Activated naive CD4-positive, alpha-beta T cell treated with anti-CD3 and anti-CD28 coated beads for 36 hours (primary cell): ENCODE results near the gene COA1. TPM values are rescaled to one million over a fixed set of nuclear protein-coding genes. Genes with fewer than 3 reads are reported as not detected.
"Not testable (repeated sequence)": the region's sequence is repeated elsewhere in the genome, so short reads cannot be mapped to it uniquely, and the experiment has no call there.

Source experiments
- CTCF ChIA-PET: fragments of 350-600 bp; sonication (Branson Sonifier 250); formaldehyde crosslinking; loops from one replicate; lab custom pipeline; 2021; ENCODE audit warnings: antibody characterized with exemption; lab: Charles Lee
- DNase-seq: peaks from one replicate; pipeline ENCODE4 v3.0.0-alpha.2; 2020
- H3K27ac Mint-ChIP-seq: one replicate; pipeline ENCODE4 v1.8.0; 2021; ENCODE audit warnings: mild to moderate bottlenecking, mixed read lengths
- H3K27me3 Mint-ChIP-seq: one replicate; pipeline ENCODE4 v1.8.0; 2021; ENCODE audit warnings: low read depth, mixed read lengths
- H3K36me3 Mint-ChIP-seq: one replicate; pipeline ENCODE4 v1.8.0; 2021; ENCODE audit warnings: low read depth, mixed read lengths
- H3K4me1 Mint-ChIP-seq: one replicate; pipeline ENCODE4 v1.8.0; 2021; ENCODE audit warnings: low read depth, mixed read lengths
- H3K4me3 Mint-ChIP-seq: one replicate; pipeline ENCODE4 v1.8.0; 2021; ENCODE audit warnings: mild to moderate bottlenecking, moderate library complexity, mixed read lengths
- H3K9me3 Mint-ChIP-seq: one replicate; pipeline ENCODE4 v1.8.0; 2021; ENCODE audit warnings: mixed read lengths
- intact Hi-C: fragments of 100-400 bp; cut with micrococcal nuclease; formaldehyde crosslinking; loops from one replicate; pipeline ENCODE4 v1.15.1; 2023
- total RNA-seq, 2 experiments: library from RNA; stranded (reverse); gene quantifications; one replicate each; pipeline ENCODE4 v1.2.3, GENCODE V29; 2021

Gene COA1
- total RNA-seq, 2 experiments from 2014 or later = 85.9 to 87.2 TPM

GRCh38 chr7:43716598-43716997 lies 12.7 kb downstream of the COA1 start:
- Mint-ChIP-seq H3K9me3 (no peaks in the 10 kb centered on the region), H3K27ac (no peak overlapping the region), H3K27me3 (no peaks in the 10 kb centered on the region), H3K4me3 (no peak overlapping the region), H3K4me1 (peaks cover 48% of the 10 kb centered on the region), H3K36me3 (peaks cover 19% of the 10 kb centered on the region)
- intact Hi-C loops = no loop called here
- DNase-seq = no peak
- CTCF ChIA-PET = interaction anchor here (0.8 kb wide), 1 partner anchor 134 kb away, joined by 3 read pairs; the partner anchor contains the start of gene STK17A

DNA sequence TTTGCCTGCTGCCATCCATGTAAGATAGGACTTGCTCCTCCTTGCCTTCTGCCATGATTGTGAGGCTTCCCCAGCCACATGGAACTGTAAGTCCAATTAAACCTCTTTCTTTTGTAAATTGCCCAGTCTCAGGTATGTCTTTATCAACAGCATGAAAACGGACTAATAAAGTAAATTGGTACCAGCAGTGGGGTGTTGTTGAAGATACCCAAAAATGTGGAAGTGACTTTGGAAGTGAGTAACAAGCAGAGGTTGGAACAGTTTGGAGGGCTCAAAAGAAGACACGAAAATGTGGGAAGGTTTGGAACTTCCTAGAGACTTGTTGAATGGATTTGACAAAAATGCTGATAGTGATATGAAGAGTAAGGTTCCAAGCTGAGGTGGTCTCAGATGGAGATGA lies 13.4 kb downstream of the COA1 start:
- H3K4me3 Mint-ChIP-seq, DNase-seq, H3K9me3 Mint-ChIP-seq, H3K27me3 Mint-ChIP-seq, intact Hi-C loops, H3K27ac Mint-ChIP-seq: not testable (repeated sequence)
- CTCF ChIA-PET = interaction anchor here (0.8 to 1.7 kb wide), 2 partner anchors 133 kb away, joined by 3 to 12 read pairs; partner anchors contain the start of gene STK17A
- H3K4me1 Mint-ChIP-seq = peaks cover 47% of the 10 kb centered on the region
- H3K36me3 Mint-ChIP-seq = peaks cover 20% of the 10 kb centered on the region

GRCh38 chr7:43711503-43711902 lies 17.8 kb downstream of the COA1 start:
- Mint-ChIP-seq H3K4me3 (no peak overlapping the region), H3K36me3 (peaks cover 21% of the 10 kb centered on the region), H3K4me1 (peaks cover 27% of the 10 kb centered on the region), H3K27me3 (no peaks in the 10 kb centered on the region), H3K27ac (no peak overlapping the region), H3K9me3 (peaks cover 2% of the 10 kb centered on the region)
- intact Hi-C loops = no loop called here
- no peak for DNase-seq
- CTCF ChIA-PET = interaction anchor here (0.6 to 1.8 kb wide), 4 partner anchors 11 to 129 kb away, joined by 3 to 13 read pairs (median 6); partner anchors contain the start of gene STK17A

DNA sequence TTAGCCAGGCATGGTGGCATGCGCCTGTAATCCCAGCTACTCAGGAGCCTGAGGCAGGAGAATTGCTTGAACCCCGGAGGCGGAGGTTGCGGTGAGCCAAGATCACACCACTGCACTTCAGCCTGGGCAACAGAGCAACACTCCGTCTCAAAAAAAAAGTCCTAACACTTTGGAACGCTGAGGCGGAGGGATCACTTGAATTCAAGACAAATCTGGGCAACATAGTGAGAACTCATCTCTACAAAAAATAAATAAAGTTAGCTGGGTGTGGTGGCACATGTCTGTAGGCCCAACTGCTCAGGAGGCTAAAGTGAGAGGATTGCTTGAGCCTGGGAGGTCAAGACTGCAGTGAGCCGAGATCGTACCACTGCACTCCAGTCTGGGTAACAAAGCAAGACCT lies 21.3 kb downstream of the COA1 start:
- peaks cover 26% of the 10 kb centered on the region for H3K36me3 Mint-ChIP-seq

DNA sequence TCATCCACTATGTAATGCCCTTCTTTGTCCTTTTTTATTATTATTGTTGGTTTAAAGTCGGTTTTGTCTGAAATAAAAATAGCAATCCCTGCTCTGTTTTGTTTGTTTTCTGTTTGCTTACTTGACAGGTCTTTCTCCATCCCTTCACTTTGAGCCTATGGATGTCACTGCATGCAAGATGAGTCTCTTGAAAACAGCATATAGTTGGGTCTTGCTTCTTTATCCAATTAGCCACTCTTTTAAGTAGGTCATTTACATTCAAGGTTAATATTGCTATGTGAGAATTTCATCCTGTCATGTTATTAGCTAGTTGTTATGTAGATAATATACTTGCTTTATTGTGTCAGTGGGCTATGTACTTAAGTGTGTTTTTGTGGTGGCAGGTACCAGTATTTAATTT lies 25.8 kb downstream of the COA1 start:
- no peaks in the 10 kb centered on the region for H3K27me3 Mint-ChIP-seq
- H3K27ac Mint-ChIP-seq = no peak overlapping the region
- H3K36me3 Mint-ChIP-seq = peaks cover 22% of the 10 kb centered on the region
- no peak for DNase-seq
- H3K4me1 Mint-ChIP-seq = peaks cover 41% of the 10 kb centered on the region
- H3K9me3 Mint-ChIP-seq = peaks cover under 1% of the 10 kb centered on the region
- H3K4me3 Mint-ChIP-seq = no peak overlapping the region
- CTCF ChIA-PET = interaction anchor here (0.6 to 3.9 kb wide), 4 partner anchors 19 to 135 kb away, joined by 3 to 64 read pairs (median 10); partner anchors contain the start of gene STK17A
- intact Hi-C loops = no loop called here

More for the DNA sequence above, 21.3 kb downstream of the COA1 start:
- DNase-seq, H3K9me3 Mint-ChIP-seq, H3K27me3 Mint-ChIP-seq, H3K4me3 Mint-ChIP-seq, intact Hi-C loops, H3K27ac Mint-ChIP-seq: not testable (repeated sequence)
- peaks cover 37% of the 10 kb centered on the region for H3K4me1 Mint-ChIP-seq
- CTCF ChIA-PET = interaction anchor here (0.7 to 1.2 kb wide), 2 partner anchors 126 to 139 kb away, joined by 4 to 6 read pairs; partner anchors contain the start of gene STK17A

DNA sequence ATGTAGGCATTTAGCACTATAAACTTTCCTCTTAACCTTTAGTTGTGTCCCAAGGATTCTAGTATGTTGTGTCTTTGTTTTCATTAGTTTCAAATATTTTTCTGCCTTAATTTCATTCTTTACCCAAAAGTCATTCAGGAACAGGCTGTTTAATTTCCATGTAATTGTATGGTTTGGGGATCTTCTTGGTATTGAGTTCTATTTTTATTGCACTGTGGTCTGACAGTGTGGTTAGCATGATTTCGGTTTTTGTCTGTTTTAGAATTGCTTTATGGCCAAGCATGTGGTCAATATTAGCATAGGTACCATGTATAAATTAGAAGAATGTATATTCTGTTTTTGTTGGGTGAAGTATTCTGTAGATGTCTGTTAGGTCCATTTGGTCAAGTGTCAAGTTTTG lies 26.3 kb downstream of the COA1 start:
- H3K36me3 Mint-ChIP-seq = peaks cover 20% of the 10 kb centered on the region
- no peaks in the 10 kb centered on the region for H3K9me3 Mint-ChIP-seq
- no peak overlapping the region for H3K4me3 Mint-ChIP-seq
- H3K4me1 Mint-ChIP-seq = peaks cover 45% of the 10 kb centered on the region
- H3K27ac Mint-ChIP-seq = no peak overlapping the region
- H3K27me3 Mint-ChIP-seq = no peaks in the 10 kb centered on the region
- intact Hi-C loops = no loop called here
- CTCF ChIA-PET = interaction anchor here (6.3 kb wide), 2 partner anchors 120 to 135 kb away, joined by 65 to 388 read pairs; partner anchors contain the start of gene STK17A
- no peak for DNase-seq

DNA sequence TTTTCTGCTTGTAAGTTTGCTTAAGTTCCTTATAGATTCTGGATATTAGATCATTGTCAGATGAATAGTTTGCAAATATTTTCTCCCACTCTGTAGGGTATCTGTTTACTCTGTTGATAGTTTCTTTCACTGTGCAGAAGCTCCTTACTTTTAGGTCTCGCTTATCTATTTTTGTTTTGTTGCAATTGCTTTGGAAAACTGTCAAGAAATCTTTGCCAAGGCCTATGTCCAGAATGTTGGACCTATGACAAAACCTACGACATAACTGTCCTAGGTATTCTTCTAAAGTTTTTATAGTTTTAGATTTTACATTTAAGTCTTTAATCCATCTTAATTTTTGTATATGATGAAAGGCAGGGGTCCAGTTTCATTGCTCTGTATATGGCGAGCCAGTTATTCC lies 27.4 kb downstream of the COA1 start:
- Mint-ChIP-seq H3K36me3 (peaks cover 19% of the 10 kb centered on the region), H3K27ac (no peak overlapping the region), H3K4me1 (peaks cover 49% of the 10 kb centered on the region), H3K9me3 (no peaks in the 10 kb centered on the region), H3K27me3 (no peaks in the 10 kb centered on the region), H3K4me3 (no peak overlapping the region)
- CTCF ChIA-PET = interaction anchor here (6.3 kb wide), 2 partner anchors 119 to 136 kb away, joined by 65 to 388 read pairs; partner anchors contain the start of gene STK17A
- no peak for DNase-seq
- intact Hi-C loops = loop anchor here (2.0 kb wide), 1 partner anchor 245 kb away; no protein-coding TSS in a partner anchor

GRCh38 chr7:43701500-43701854 lies 27.8 kb downstream of the COA1 start:
- intact Hi-C loops = loop anchor here (2.0 kb wide), 1 partner anchor 245 kb away; no protein-coding TSS in a partner anchor
- peaks cover 19% of the 10 kb centered on the region for H3K36me3 Mint-ChIP-seq
- no peak overlapping the region for H3K27ac Mint-ChIP-seq
- CTCF ChIA-PET = interaction anchor here (0.6 to 6.3 kb wide), 5 partner anchors 17 to 137 kb away, joined by 3 to 388 read pairs (median 61); partner anchors contain the start of gene STK17A
- no peak overlapping the region for H3K4me3 Mint-ChIP-seq
- H3K27me3 Mint-ChIP-seq = no peaks in the 10 kb centered on the region
- H3K4me1 Mint-ChIP-seq = peaks cover 49% of the 10 kb centered on the region
- no peaks in the 10 kb centered on the region for H3K9me3 Mint-ChIP-seq
- DNase-seq = no peak

GRCh38 chr7:43700646-43701499 lies 28.4 kb downstream of the COA1 start:
- Mint-ChIP-seq H3K4me1 (peaks cover 48% of the 10 kb centered on the region), H3K36me3 (peaks cover 19% of the 10 kb centered on the region), H3K27ac (no peak overlapping the region), H3K27me3 (no peaks in the 10 kb centered on the region), H3K9me3 (no peaks in the 10 kb centered on the region), H3K4me3 (no peak overlapping the region)
- intact Hi-C loops = loop anchor here (1.0 to 2.0 kb wide), 7 partner anchors 20 to 244 kb away; no protein-coding TSS in a partner anchor
- CTCF ChIA-PET = interaction anchor here (0.6 to 6.3 kb wide), 48 partner anchors 9 to 237 kb away, joined by 3 to 388 read pairs (median 6); partner anchors contain the start of genes BLVRA, COA1 and STK17A
- DNase-seq = no peak

DNA sequence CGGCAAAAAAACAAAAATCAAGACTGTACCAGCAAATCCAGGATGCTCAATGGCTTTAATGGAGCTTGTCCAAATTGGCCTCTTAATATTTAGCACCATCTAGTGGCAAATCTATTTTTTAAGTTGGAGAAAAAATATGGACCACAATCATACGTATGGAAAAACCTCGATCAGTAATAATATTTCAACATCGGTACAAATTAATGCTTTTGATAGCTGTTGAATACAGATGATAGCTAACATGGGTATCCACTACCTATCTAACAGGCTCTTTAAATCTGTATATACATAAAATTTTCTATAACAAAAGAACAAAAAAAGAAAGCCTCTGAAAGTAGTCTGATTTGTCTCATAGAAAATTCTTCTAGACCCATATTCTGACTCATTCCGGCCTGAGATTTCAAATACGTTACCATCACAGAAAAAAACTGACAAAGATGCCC lies 29.2 kb downstream of the COA1 start:
- no peaks in the 10 kb centered on the region for H3K9me3 Mint-ChIP-seq
- no peak overlapping the region for H3K27ac Mint-ChIP-seq
- peaks cover 40% of the 10 kb centered on the region for H3K4me1 Mint-ChIP-seq
- CTCF ChIA-PET = interaction anchor here (0.7 to 6.3 kb wide), 48 partner anchors 10 to 257 kb away, joined by 3 to 388 read pairs (median 6); partner anchors contain the start of genes BLVRA and STK17A
- H3K27me3 Mint-ChIP-seq = no peaks in the 10 kb centered on the region
- intact Hi-C loops = loop anchor here (1.0 to 2.0 kb wide), 7 partner anchors 21 to 243 kb away; no protein-coding TSS in a partner anchor
- H3K4me3 Mint-ChIP-seq = no peak overlapping the region
- peaks cover 12% of the 10 kb centered on the region for H3K36me3 Mint-ChIP-seq
- no peak for DNase-seq

DNA sequence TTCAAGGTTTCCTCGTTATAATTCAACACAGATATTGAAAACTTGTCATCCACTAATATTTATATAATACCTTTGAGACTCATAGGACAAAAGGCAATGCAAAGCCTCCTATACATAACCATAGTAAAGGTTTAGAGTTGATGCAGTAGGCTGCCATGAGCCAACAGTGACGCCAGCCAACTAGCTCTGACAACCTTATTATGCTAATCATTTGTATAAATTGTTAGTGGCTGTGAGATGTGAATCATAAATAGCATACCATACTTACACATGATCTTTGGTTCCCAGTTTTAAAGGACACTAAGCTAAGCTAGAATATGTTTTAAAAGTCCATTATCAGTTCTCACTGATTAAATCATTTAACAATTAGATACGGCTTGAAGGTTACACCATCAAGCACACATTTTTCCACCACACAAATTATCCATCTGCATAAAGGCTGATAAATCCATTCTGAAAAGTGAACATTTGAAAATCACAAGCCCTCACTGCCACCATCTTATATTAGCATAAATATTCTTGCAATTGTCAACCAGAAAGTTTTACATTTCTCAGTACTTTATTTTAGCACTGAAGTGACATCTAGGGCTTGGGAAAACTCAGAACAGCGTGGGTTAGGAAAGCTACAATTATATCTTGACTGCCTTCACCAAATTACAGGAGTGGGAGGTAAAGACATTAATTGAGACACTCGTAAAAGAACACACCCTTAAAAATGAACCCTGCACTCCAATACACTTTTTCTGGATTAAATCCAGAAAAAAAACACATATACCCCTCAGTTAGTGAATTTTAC lies 30.7 kb downstream of the COA1 start:
- peaks cover 32% of the 10 kb centered on the region for H3K4me1 Mint-ChIP-seq
- intact Hi-C loops = loop anchor here (1.0 kb wide), 1 partner anchor 18 kb away; no protein-coding TSS in a partner anchor

More for the DNA sequence above, 30.7 kb downstream of the COA1 start:
- peak overlapping the region; percentile 15 for H3K27ac Mint-ChIP-seq
- H3K9me3 Mint-ChIP-seq = no peaks in the 10 kb centered on the region
- no peak overlapping the region for H3K4me3 Mint-ChIP-seq
- H3K27me3 Mint-ChIP-seq = no peaks in the 10 kb centered on the region
- peaks cover 3% of the 10 kb centered on the region for H3K36me3 Mint-ChIP-seq
- peak; percentile 35 for DNase-seq
- CTCF ChIA-PET = interaction anchor here (0.6 to 6.3 kb wide), 32 partner anchors 9 to 256 kb away, joined by 3 to 388 read pairs (median 9); partner anchors contain the start of gene STK17A
